Breast epithelium (tissue), 3 donors: ENCODE data around the gene GNB1.

Source experiments
- CTCF ChIP-seq, 3 donors: fragments of 450-650 bp; IDR thresholded peaks; one replicate each; pipeline ENCODE4 v1.5.1; 2016 to 2017; ENCODE audit warnings: antibody characterized with exemption in 3 of 3, mild to moderate bottlenecking in 3 of 3, moderate library complexity in 3 of 3
- POLR2A ChIP-seq: fragments of 450-650 bp; IDR thresholded peaks from one replicate; pipeline ENCODE4 v1.6.1; 2016; ENCODE audit warnings: antibody characterized with exemption, mild to moderate bottlenecking, moderate library complexity
- POLR2AphosphoS5 ChIP-seq, 3 donors: sonication (generic); formaldehyde crosslinking; IDR thresholded peaks; one replicate each; pipeline ENCODE4 v1.6.1; 2017; ENCODE audit warnings: antibody characterized with exemption in 3 of 3

GRCh38 chr1:1858382-1859086 lies 32.4 kb downstream of the GNB1 start:
- TF ChIP-seq CTCF (IDR thresholded peaks at IDR 0.05) (no peak), POLR2AphosphoS5 (IDR thresholded peaks at IDR 0.05) (peak in 2 of 3 donors; percentile 39 to 42), POLR2A (no peak)
